GM23248 (cell line): ENCODE data around the gene PRRG2. TPM values are rescaled to one million over a fixed set of nuclear protein-coding genes. Genes with fewer than 3 reads are reported as not detected.

Experiments used
- DNase-seq: peaks from one replicate; pipeline ENCODE4 v3.0.0-alpha.2; 2015
- H2AFZ ChIP-seq: fragments of 200-600 bp; sonication (generic); 2 replicates; pipeline ENCODE4 v1.6.1; 2016; ENCODE audit warnings: antibody characterized with exemption
- H3F3A ChIP-seq: fragments of 200-600 bp; sonication (generic); 2 replicates; pipeline ENCODE4 v1.6.1; 2016; ENCODE audit warnings: mild to moderate bottlenecking, antibody characterized with exemption, mixed run types; ENCODE audit not compliant: insufficient read depth
- H3K27ac ChIP-seq: fragments of 200-600 bp; sonication (generic); 2 replicates; pipeline ENCODE4 v1.5.1; 2016; ENCODE audit warnings: mild to moderate bottlenecking
- H3K27me3 ChIP-seq: fragments of 200-600 bp; sonication (generic); replicated peaks from 2 replicates; pipeline ENCODE4 v1.6.1; 2016; ENCODE audit warnings: mild to moderate bottlenecking; ENCODE audit not compliant: insufficient read depth
- H3K36me3 ChIP-seq: fragments of 200-600 bp; sonication (generic); 2 replicates; pipeline ENCODE4 v1.6.1; 2016; ENCODE audit warnings: low read depth, mild to moderate bottlenecking
- H3K4me1 ChIP-seq: fragments of 200-600 bp; sonication (generic); 2 replicates; pipeline ENCODE4 v1.6.1; 2016; ENCODE audit warnings: mild to moderate bottlenecking; ENCODE audit not compliant: insufficient read depth
- H3K4me2 ChIP-seq: fragments of 200-600 bp; sonication (generic); one replicate; pipeline ENCODE4 v1.6.1; 2016; ENCODE audit warnings: mild to moderate bottlenecking; ENCODE audit not compliant: unreplicated experiment
- H3K4me3 ChIP-seq: fragments of 200-600 bp; sonication (generic); 2 replicates; pipeline ENCODE4 v1.5.1; 2016; ENCODE audit warnings: mild to moderate bottlenecking
- H3K79me2 ChIP-seq: fragments of 200-600 bp; sonication (generic); 2 replicates; pipeline ENCODE4 v1.6.1; 2016; ENCODE audit warnings: mild to moderate bottlenecking; ENCODE audit not compliant: insufficient read depth
- H3K9ac ChIP-seq: fragments of 200-600 bp; sonication (generic); 2 replicates; pipeline ENCODE4 v1.6.1; 2016; ENCODE audit warnings: mild to moderate bottlenecking
- H3K9me2 ChIP-seq: fragments of 200-600 bp; sonication (generic); 2 replicates; pipeline ENCODE4 v1.6.1; 2016; ENCODE audit warnings: mixed run types, mild to moderate bottlenecking, moderate library complexity; ENCODE audit not compliant: insufficient read depth
- H3K9me3 ChIP-seq: fragments of 200-600 bp; sonication (generic); one replicate; pipeline ENCODE4 v1.6.1; 2017; ENCODE audit warnings: low read depth
- H4K20me1 ChIP-seq: fragments of 200-600 bp; sonication (generic); 2 replicates; pipeline ENCODE4 v1.6.0; 2016; ENCODE audit not compliant: insufficient read depth
- EZH2 ChIP-seq: fragments of 200-600 bp; sonication (generic); IDR thresholded peaks from 2 replicates; pipeline ENCODE4 v1.6.1; 2018; ENCODE audit warnings: antibody characterized with exemption, mild to moderate bottlenecking; ENCODE audit not compliant: insufficient read depth, poor library complexity, severe bottlenecking
- EZH2phosphoT487 ChIP-seq: fragments of 200-600 bp; sonication (generic); IDR thresholded peaks from 2 replicates; pipeline ENCODE4 v1.6.1; 2018; ENCODE audit warnings: antibody characterized with exemption, moderate library complexity, mild to moderate bottlenecking, low read depth; ENCODE audit not compliant: insufficient read depth
- WGBS, 2 experiments: methylation state at CpG; one replicate each; pipeline ENCODE4 v1.1.6; 2015 to 2017; ENCODE audit warnings: low lambda C conversion rate in 2 of 2, low coverage in 1 of 2; ENCODE audit errors: missing lambda C conversion rate in 2 of 2; 5-methylcytosine and 5-hydroxymethylcytosine counted together
- in situ Hi-C: fragments of 300-500 bp; cut with MboI; formaldehyde crosslinking; loops from 2 replicates; pipeline ENCODE4 v1.15.0; 2020
- polyA plus RNA-seq: library from polyadenylated mRNA; unstranded; fragments of >200 nt; fragmentation: Nextera tagmentation; extraction: Ambion mirVana; gene quantifications from 2 replicates; pipeline ENCODE4 v1.2.1, GENCODE V29; 2016
- total RNA-seq: library from RNA; depleted of rRNA; stranded (reverse); fragments of >200 nt; shearing (Covaris generic); gene quantifications from 2 replicates; pipeline ENCODE4 v1.2.3, GENCODE V29; 2014

Gene PRRG2
- total and polyA plus RNA-seq, 2 experiments from 2014 or later: 0.13 TPM; not detected in 1

GRCh38 chr19:49555600-49556411 lies 25.3 kb upstream of the PRRG2 start:
- Histone ChIP-seq H3K9me3 (no peaks in the 10 kb centered on the region), H3K4me2 (no peak overlapping the region), H3K4me3 (no peak overlapping the region), H3K36me3 (peaks cover 19% of the 10 kb centered on the region; the same call in 1 of the 2 replicates), H3K9ac (no peak overlapping the region), H3F3A (peaks cover 30% of the 10 kb centered on the region), H4K20me1 (no peaks in the 10 kb centered on the region), H3K9me2 (no peaks in the 10 kb centered on the region), H3K79me2 (0 out of 2 replicates have a peak, but pooled peaks cover 8% of the 10 kb centered on the region), H2AFZ (no peak overlapping the region), H3K27me3 (no peaks in the 10 kb centered on the region), H3K27ac (no peak overlapping the region), H3K4me1 (peaks cover 13% of the 10 kb centered on the region)
- TF ChIP-seq EZH2 (no peak), EZH2phosphoT487 (no peak)
- in situ Hi-C loops: no loop called here
- peak; percentile 79 for DNase-seq
- WGBS, 2 experiments: 81 to 96% methylated on average over 35 to 52 of the region's 53 CpGs

DNA sequence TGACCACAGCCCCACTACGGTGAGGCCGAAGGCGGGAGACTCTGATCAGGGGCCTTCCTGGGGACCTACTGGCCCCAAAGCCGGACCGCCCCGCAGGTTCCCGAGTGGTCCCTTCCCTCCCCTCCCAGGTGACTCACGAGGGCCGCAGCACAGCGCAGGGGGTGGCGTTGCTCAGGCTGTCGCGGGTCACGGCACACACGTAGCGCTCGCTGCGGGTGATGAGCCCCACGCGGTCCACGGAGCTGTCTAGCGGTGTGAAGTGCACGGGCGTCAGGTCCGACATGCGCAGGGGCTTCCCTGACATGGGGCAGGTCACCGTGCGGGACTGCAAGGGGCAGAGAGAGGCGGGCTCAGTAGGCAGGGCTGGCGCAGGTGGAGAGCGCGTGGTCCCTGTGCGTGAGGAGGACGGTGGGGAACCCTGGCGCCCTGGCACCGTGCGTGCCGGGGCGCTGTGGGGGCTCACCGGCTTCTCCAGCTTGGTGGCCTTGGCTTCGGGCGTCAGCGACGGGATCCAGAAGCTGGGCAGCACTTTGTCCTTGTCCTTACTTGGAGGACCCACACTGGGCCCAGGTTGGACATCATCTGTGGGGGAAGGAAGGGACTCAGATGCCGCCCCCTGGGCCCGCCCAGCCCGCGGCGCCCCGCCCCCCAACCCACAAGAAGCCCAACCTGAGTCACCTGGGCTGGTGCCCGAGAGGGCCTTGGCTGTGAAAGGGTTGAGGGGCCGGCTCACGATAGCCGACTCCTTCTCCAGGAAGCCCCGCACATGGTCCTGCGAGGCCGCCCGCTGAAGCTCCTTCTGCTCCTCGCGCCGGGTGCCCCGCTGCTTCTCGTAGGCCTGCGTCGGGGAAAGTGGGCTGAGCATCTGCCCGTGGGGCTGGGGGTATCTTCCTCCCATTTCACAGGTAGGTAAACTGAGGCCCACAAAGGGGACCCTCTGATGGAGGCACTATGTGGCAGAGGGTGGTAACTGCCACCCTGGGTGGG lies 24.4 kb upstream of the PRRG2 start:
- no peak overlapping the region for H3K9ac ChIP-seq
- H3K27me3 ChIP-seq: no peaks in the 10 kb centered on the region
- in situ Hi-C loops: no loop called here
- H3K4me1 ChIP-seq: peaks cover 13% of the 10 kb centered on the region
- no peaks in the 10 kb centered on the region for H4K20me1 ChIP-seq
- no peak overlapping the region for H3K4me2 ChIP-seq
- DNase-seq: no peak
- no peaks in the 10 kb centered on the region for H3K9me2 ChIP-seq
- WGBS, 2 experiments: 88% methylated on average over 44 to 61 of the region's 66 CpGs
- peaks cover 30% of the 10 kb centered on the region for H3F3A ChIP-seq
- peaks cover 19% of the 10 kb centered on the region; the same call in 1 of the 2 replicates for H3K36me3 ChIP-seq
- no peak overlapping the region for H3K4me3 ChIP-seq
- H3K27ac ChIP-seq: no peak overlapping the region
- no peak overlapping the region for H2AFZ ChIP-seq
- peaks cover 16% of the 10 kb centered on the region for H3K79me2 ChIP-seq
- TF ChIP-seq EZH2: no peak
- no peak for TF ChIP-seq EZH2phosphoT487
- no peaks in the 10 kb centered on the region for H3K9me3 ChIP-seq

DNA sequence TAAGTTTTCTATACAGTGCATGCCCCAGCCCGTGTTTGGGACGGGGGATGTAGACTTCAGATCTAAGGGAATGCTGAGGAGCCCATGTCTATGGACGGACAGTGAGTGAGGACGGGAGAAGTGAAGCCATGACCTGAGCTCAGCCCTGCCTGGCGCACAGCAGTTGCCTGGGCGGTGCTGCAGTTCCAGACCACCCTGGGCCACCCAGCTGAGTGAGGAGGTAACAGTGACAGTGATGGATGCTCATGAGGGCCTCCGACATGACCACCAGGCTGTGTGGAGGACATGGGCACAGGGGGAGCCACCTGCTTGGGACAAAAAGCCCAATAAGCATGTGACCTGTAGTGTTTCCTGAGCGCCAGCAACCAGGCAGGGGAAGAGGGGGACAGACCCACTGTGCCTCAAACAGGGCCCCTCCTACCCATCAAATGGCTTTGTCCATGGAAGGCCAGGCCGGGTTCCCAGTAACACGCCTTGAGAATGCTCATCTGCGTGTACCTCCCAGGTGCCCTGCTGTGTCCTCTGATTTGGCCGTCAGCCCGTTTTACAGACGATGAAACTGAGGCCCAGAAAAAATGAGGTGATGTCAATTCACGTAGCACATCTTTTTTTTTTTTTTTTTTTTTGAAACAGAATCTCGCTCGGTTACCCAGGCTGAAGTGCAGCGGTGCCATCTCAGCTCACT lies 23.3 kb upstream of the PRRG2 start:
- no peak for DNase-seq
- no peaks in the 10 kb centered on the region for H4K20me1 ChIP-seq

DNA sequence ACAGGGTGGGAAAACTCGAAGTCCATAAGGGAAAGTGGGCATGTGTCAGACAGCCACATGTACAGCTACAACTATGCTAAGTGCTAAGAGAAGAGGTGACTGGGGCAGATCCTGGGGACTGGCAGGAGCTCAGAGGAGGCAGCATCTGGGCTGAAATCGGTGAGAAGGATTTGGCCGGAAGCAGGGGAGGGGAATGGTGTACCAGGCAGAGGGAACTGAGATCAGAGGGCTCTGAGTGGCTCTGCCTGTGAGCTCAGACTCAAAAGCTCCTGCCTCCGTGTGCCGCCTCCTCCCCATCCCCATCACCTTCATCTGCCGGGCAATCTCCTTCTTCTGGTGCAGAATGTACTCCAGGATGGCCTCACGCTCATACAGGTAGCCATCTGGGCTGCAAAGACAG lies 22.5 kb upstream of the PRRG2 start:
- Histone ChIP-seq H3K4me3 (no peak overlapping the region), H3F3A (peaks cover 21% of the 10 kb centered on the region), H3K4me2 (no peak overlapping the region), H3K9me3 (no peaks in the 10 kb centered on the region), H3K4me1 (peaks cover 10% of the 10 kb centered on the region), H4K20me1 (no peaks in the 10 kb centered on the region), H2AFZ (no peak overlapping the region), H3K9ac (no peak overlapping the region), H3K36me3 (peaks cover 19% of the 10 kb centered on the region; the same call in 1 of the 2 replicates), H3K27me3 (no peaks in the 10 kb centered on the region), H3K27ac (no peak overlapping the region), H3K79me2 (peaks cover 35% of the 10 kb centered on the region), H3K9me2 (no peaks in the 10 kb centered on the region)
- WGBS, 2 experiments: 71 to 75% methylated on average over 7 of the region's 7 CpGs
- no peak for DNase-seq
- no peak for TF ChIP-seq EZH2
- in situ Hi-C loops: no loop called here

More for the DNA sequence above, 23.3 kb upstream of the PRRG2 start:
- Histone ChIP-seq H3K9ac (no peak overlapping the region), H3K4me3 (no peak overlapping the region), H2AFZ (no peak overlapping the region), H3K36me3 (peaks cover 19% of the 10 kb centered on the region; the same call in 1 of the 2 replicates), H3K9me2 (no peaks in the 10 kb centered on the region), H3F3A (peaks cover 26% of the 10 kb centered on the region), H3K79me2 (peaks cover 27% of the 10 kb centered on the region), H3K4me2 (no peak overlapping the region), H3K4me1 (peaks cover 13% of the 10 kb centered on the region), H3K27me3 (no peaks in the 10 kb centered on the region), H3K9me3 (no peaks in the 10 kb centered on the region), H3K27ac (no peak overlapping the region)
- no peak for TF ChIP-seq EZH2
- no peak for TF ChIP-seq EZH2phosphoT487
- in situ Hi-C loops: no loop called here
- 87 to 89% methylated on average over 18 of the region's 18 CpGs for WGBS, 2 experiments
